Measurements from ENCODE around the gene ARHGAP26. TPM values are rescaled to one million over a fixed set of nuclear protein-coding genes. Genes with fewer than 3 reads are reported as not detected.
"Not testable (repeated sequence)": the region's sequence is repeated elsewhere in the genome, so short reads cannot be mapped to it uniquely, and the experiment has no call there.

ARHGAP26 gene
- total RNA-seq, 1 experiment from 2014 or later = 5.9 TPM

DNA sequence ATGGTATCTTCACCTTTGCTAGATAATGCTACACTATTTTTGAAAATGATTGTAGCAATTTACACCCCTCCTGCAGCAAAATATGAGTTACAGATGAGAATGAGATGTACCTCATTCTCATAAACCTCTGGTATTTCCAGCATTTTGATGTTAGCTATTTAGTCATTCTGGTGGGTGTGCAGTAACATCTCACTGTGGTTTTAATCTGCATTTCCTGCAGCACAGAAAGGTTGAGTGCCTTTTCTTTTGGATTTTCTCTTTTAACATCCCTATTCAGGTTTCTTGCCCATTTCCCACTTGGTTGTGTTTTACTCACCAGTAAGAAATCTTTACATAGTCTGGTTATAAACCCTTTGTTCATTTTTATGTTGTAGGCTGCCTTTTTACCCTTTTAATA lies 427.1 kb downstream of the ARHGAP26 start:
- H3K4me3 ChIP-seq (ENCODE audit: insufficient read depth, low read depth, low read length) = no peak overlapping the region
- no peaks in the 10 kb centered on the region for H3K27me3 ChIP-seq (ENCODE audit: control insufficient read depth, insufficient read depth, low read length)
- H3K36me3 ChIP-seq (replicated peaks; ENCODE audit: control insufficient read depth, insufficient read depth, low read length) = no peaks in the 10 kb centered on the region
- DNase-seq = no peak

DNA sequence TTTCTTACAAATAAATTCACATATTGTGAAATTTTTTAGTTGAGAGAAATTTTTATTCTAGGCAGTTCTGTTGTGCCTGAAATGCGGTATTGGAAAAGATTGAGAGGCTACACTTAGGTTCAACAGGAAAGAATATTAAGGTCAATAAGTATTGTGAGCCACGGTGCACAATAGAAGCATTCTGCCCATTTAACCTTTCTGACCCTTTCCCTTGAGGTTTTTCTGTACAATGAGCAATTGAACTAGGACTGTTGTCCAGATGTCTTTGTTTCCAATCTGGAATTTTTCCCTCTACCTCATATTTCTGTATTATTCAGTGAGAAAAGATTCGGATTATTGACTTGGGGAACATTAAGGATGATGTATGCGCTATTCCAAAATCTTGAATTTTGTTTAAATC lies 428.2 kb downstream of the ARHGAP26 start:
- no peak for DNase-seq
- no peak overlapping the region for H3K4me3 ChIP-seq (ENCODE audit: insufficient read depth, low read depth, low read length)

DNA sequence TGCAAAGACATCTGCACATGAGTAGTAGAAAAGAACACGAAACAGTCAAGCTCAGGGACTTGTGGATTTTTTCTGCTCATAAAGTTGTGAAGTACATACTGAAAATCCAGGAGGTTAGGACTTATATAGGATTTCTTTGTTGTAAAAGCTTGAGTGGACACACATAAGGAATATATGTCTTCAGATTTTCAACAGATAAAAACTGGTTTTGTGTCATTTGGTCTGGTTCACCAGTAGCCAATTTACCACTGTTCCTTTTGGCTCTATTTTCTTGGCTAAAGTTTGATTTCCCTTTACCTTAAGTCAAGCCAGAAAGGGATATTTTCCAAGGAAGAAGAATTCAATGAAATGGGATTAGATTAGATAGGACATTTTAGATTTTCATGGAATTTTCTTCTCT lies 429.0 kb downstream of the ARHGAP26 start:
- DNase-seq = no peak
- H3K36me3 ChIP-seq (replicated peaks; ENCODE audit: control insufficient read depth, insufficient read depth, low read length) = no peaks in the 10 kb centered on the region

More for the DNA sequence above, 428.2 kb downstream of the ARHGAP26 start:
- no peaks in the 10 kb centered on the region for H3K36me3 ChIP-seq (replicated peaks; ENCODE audit: control insufficient read depth, insufficient read depth, low read length)
- no peaks in the 10 kb centered on the region for H3K27me3 ChIP-seq (ENCODE audit: control insufficient read depth, insufficient read depth, low read length)

DNA sequence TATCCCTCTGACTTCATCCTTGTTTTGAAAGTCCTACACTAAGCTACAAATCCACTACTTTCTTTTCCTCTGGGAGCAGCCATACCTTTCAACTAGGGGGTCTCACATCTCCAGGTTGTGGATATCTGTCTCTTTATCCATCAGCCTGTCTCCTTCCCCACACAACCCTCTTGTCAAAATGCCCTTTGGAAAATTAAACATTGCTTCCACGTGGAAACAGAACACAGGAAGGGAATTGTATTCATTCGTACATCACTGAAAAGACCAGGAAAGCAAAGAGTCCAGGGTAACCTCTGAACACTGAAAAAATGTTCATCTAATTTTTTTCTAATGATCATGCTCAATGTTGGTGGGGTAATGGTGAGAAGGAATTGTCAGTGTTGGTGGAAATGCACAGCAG lies 429.7 kb downstream of the ARHGAP26 start:
- no peak for DNase-seq
- no peak overlapping the region for H3K4me3 ChIP-seq (ENCODE audit: insufficient read depth, low read depth, low read length)
- H3K27me3 ChIP-seq (ENCODE audit: control insufficient read depth, insufficient read depth, low read length) = no peaks in the 10 kb centered on the region
- no peaks in the 10 kb centered on the region for H3K36me3 ChIP-seq (replicated peaks; ENCODE audit: control insufficient read depth, insufficient read depth, low read length)

More for the DNA sequence above, 429.0 kb downstream of the ARHGAP26 start:
- no peak overlapping the region for H3K4me3 ChIP-seq (ENCODE audit: insufficient read depth, low read depth, low read length)
- H3K27me3 ChIP-seq (ENCODE audit: control insufficient read depth, insufficient read depth, low read length) = no peaks in the 10 kb centered on the region

DNA sequence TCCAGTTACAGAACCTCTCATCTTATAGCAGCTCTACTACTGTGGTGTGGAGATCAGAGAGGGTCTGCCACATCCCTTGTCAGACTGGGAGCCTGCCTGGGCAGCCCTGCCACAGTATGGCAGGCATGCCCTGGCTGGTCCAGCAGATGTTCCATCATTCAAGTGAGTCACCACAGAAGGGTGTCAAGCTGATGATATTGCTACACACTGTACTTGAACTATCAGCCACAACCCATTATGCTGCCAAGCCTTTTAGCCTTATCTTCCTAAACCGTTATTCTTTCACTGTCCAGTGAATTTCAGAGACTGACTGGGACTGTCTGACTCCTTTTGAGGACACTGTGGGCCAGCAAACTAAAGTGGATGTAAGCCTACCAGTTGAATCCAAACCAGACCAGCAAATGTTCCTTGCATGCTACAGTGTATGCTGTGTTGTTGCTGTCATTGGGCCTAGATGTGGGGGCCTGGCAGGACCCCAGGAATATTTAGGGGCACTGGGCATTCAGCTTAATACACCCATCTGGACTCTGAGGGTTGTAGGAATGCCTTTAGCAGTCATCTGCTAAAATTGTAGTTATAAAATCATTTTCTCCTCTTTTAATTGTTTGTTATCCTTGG lies 430.7 kb downstream of the ARHGAP26 start:
- Histone ChIP-seq H3K27me3 (ENCODE audit: control insufficient read depth, insufficient read depth, low read length) (no peaks in the 10 kb centered on the region), H3K36me3 (replicated peaks; ENCODE audit: control insufficient read depth, insufficient read depth, low read length) (no peaks in the 10 kb centered on the region), H3K4me3 (ENCODE audit: insufficient read depth, low read depth, low read length) (no peak overlapping the region)
- no peak for DNase-seq

DNA sequence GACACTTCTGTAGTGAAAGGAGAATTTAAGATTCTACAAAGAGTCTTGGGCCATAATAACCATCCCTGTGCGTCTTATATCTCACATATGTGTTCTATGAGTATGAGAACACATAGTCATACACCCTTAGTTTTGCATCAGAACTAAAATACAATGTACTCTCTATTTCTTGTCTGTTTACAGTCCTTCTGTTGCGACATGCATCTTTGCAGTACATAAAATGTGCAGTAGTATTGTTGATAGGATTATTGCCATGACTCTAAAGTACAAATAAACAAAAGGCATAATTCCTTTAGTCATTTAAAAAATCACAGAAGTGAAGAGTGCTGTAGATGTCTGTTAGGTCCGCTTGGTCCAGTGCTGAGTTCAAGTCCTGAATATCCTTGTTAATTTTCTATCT lies 431.4 kb downstream of the ARHGAP26 start:
- H3K27me3 ChIP-seq (ENCODE audit: control insufficient read depth, insufficient read depth, low read length) = no peaks in the 10 kb centered on the region
- H3K4me3 ChIP-seq (ENCODE audit: insufficient read depth, low read depth, low read length) = no peak overlapping the region
- DNase-seq = no peak
- H3K36me3 ChIP-seq (replicated peaks; ENCODE audit: control insufficient read depth, insufficient read depth, low read length) = no peaks in the 10 kb centered on the region

DNA sequence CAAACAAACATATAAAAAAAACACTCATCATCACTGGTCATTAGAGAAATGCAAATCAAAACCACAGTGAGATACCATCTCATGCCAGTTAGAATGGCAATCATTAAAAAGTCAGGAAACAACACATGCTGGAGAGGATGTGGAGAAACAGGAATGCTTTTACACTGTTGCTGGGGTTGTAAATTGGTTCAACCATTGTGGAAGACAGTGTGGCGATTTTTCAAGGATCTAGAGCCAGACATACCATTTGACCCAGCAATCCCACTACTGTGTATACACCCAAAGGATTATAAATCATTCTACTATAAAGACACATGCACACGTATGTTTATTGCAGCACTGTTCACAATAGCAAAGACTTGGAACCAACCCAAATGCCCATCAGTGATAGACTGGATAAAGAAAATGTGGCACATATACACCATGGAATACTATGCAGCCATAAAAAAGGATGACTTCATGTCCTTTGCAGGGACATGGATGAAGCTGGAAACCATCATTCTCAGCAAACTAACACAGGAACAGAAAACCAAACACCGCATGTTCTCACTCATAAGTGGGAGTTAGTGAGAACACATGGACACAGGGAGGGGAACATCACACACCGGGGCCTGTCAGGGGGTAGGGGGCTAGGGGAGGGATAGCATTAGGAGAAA lies 433.3 kb downstream of the ARHGAP26 start:
- H3K27me3 ChIP-seq (ENCODE audit: control insufficient read depth, insufficient read depth, low read length); H3K36me3 ChIP-seq (replicated peaks; ENCODE audit: control insufficient read depth, insufficient read depth, low read length); DNase-seq; H3K4me3 ChIP-seq (ENCODE audit: insufficient read depth, low read depth, low read length): not testable (repeated sequence)

DNA sequence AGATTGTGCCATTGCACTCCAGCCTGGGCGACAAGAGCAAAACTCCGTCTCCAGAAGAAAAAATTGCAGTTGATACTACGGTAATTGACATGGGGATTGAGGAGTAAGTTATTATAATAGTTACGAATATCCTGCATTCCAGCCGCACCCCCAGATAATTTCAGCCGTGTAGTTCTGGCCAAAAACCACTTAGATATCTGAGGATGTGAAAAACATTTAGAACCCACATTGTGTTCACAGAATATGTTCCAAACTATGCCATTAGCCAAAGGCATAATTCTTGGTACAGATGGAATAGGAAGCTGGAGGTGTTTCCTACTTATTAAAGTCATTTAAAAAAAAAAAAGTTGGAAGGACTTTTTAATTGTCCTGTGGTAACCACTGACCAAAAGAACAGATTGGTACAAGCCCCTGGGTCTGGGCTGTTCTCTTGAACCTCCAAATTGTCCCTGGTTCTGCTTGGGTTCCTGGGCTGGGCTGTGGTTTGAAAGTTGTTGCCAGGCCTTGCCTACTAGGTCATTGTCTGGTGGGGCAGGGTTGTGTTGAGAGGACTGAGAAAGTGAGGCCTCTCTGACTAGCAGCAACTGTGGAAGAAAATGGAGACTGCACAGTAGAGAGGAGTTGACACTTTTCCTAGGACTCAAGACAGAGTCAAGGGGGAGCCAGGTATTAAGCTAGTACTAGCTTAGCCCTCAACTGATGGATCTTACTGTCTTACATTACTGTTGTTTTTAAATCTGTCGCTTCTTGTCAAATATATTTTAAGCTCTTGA lies 434.5 kb downstream of the ARHGAP26 start:
- Histone ChIP-seq H3K36me3 (replicated peaks; ENCODE audit: control insufficient read depth, insufficient read depth, low read length) (no peaks in the 10 kb centered on the region), H3K4me3 (ENCODE audit: insufficient read depth, low read depth, low read length) (no peak overlapping the region), H3K27me3 (ENCODE audit: control insufficient read depth, insufficient read depth, low read length) (no peaks in the 10 kb centered on the region)
- DNase-seq = no peak

DNA sequence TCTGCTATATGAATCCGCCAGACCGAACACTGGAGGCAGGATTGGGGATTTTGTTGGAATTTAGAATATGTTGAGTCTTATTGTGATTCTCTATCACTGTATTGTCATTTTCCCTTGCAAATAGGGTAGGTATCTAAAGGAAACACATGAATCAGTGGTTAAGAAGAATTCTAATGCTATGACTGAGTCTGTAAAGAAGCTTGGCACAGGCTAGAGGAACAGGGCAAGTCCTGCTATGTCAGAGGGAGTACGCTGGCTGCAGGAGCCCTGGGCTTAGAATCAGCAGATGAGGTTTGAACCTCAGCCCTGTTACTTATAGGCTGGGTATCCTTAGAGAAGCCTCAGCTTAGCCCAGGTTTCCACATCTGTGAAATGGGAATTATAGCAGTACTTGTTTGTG lies 435.2 kb downstream of the ARHGAP26 start:
- no peak for DNase-seq
- no peaks in the 10 kb centered on the region for H3K36me3 ChIP-seq (replicated peaks; ENCODE audit: control insufficient read depth, insufficient read depth, low read length)
- no peaks in the 10 kb centered on the region for H3K27me3 ChIP-seq (ENCODE audit: control insufficient read depth, insufficient read depth, low read length)
- H3K4me3 ChIP-seq (ENCODE audit: insufficient read depth, low read depth, low read length) = no peak overlapping the region

DNA sequence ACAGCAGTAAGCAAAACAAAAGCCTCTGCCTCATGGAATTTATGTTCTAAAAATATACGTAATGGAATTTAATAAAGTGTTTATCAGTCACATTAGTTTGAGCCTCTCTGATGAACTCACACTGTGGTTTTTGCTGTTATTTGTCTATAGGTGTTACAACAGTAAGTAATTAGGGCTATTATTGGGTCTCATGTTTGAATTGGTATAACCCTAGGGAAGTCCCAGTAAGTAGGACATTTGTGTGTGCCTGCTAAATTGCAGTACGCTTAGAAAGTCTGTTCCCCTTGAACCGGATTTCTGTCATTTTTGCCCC lies 435.7 kb downstream of the ARHGAP26 start:
- no peaks in the 10 kb centered on the region for H3K36me3 ChIP-seq (replicated peaks; ENCODE audit: control insufficient read depth, insufficient read depth, low read length)
- DNase-seq = no peak
- no peaks in the 10 kb centered on the region for H3K27me3 ChIP-seq (ENCODE audit: control insufficient read depth, insufficient read depth, low read length)
- no peak overlapping the region for H3K4me3 ChIP-seq (ENCODE audit: insufficient read depth, low read depth, low read length)

DNA sequence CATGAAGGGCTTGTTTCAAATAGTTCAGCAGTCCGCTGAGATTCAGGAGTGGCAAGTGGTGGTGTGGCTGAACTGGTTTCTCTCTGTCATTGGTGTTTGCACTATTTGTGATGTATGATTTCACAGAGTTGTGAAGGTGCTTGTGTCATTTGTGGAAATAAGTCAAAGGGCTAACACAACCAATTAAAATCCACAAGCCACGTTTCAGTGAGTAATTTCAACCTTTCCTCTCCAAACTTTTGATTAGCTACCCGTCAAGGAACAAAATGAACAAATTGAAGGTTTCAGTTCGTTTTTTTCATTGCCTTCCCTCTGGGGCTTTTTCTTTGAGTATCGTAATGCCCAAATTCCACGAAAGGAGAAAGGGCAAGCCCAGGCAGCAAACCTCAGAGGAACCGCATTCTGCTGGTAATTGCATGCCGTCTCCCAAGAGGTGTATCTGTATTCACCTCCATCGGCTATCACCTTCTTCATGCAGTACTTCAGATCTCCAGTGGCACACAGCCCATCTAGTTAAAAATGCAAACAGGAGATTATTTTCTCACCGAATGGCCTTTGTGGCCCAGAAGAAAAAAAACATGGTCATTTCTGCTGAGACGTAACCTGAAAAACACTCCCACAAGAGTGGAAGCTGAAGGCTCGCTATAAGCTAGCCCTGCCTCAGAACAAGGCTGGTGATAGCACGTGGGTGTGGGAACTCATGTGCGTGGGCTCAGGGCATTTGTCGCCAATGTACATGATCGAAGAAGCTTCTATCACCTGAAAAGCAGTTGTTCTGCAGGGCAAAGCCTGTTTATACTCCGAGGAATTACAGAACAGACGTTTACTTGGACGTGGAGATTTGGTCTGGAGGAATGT lies 436.2 kb downstream of the ARHGAP26 start:
- Histone ChIP-seq H3K27me3 (ENCODE audit: control insufficient read depth, insufficient read depth, low read length) (no peaks in the 10 kb centered on the region), H3K4me3 (ENCODE audit: insufficient read depth, low read depth, low read length) (no peak overlapping the region), H3K36me3 (replicated peaks; ENCODE audit: control insufficient read depth, insufficient read depth, low read length) (no peaks in the 10 kb centered on the region)
- DNase-seq = no peak

DNA sequence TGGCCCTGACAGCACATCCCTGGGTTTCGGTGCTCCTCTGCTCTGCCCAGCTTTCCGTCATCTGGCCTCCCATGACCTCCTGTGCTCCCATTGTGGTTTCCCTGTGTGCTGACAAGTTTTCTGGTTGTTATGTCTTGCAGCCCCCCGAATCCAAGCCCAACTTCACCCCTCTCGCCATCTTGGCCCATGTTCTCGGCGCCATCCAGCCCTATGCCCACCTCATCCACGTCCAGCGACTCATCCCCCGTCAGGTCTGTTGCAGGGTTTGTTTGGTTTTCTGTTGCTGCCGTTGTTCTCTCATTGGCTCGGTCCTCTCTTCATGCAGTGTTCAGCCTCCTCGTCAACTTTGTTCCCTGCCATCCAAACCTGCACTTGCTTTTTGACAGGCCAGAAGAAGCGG lies 436.9 kb downstream of the ARHGAP26 start:
- H3K4me3 ChIP-seq (ENCODE audit: insufficient read depth, low read depth, low read length) = no peak overlapping the region
- no peaks in the 10 kb centered on the region for H3K27me3 ChIP-seq (ENCODE audit: control insufficient read depth, insufficient read depth, low read length)
- H3K36me3 ChIP-seq (replicated peaks; ENCODE audit: control insufficient read depth, insufficient read depth, low read length) = no peaks in the 10 kb centered on the region
- DNase-seq = no peak

DNA sequence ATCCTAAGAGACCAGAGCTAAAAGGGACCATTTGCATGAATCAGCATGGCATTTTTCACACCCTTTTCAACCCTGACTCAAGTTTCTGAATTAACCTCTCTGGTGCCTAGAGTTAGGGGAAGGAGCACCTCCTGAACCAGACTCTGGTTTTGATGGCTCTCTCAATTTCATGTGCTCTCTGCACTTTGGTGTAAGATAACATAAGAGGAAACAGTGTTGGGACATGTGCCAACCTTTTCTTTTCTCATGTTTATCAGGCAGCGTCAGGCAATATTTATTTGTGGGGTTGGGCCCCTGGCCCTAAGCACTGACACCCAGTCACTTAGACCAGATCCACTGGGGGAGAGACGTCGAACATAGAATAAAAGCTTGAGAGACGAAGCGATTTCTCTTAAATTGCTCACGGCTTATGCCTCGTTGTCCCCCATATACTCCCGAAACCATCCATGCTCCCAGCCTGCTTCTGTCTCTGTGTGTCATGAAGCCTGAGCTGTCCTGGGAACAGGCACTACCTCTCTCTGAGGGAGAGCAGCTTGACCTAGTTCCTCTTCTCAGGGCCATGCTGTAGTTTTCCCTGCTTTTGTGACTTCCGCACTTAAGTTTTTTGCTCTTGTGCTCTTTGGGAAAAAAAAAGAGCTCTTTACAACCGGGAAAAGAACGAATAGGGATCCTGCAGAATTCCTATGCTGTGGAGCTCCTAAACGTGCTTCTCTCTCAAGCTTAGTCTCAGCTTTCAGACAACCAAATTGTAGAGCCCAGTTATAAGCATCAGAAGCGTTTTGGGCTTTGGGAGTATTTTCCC lies 437.6 kb downstream of the ARHGAP26 start:
- H3K36me3 ChIP-seq (replicated peaks; ENCODE audit: control insufficient read depth, insufficient read depth, low read length) = no peaks in the 10 kb centered on the region
- no peaks in the 10 kb centered on the region for H3K27me3 ChIP-seq (ENCODE audit: control insufficient read depth, insufficient read depth, low read length)
- no peak for DNase-seq
- no peak overlapping the region for H3K4me3 ChIP-seq (ENCODE audit: insufficient read depth, low read depth, low read length)

DNA sequence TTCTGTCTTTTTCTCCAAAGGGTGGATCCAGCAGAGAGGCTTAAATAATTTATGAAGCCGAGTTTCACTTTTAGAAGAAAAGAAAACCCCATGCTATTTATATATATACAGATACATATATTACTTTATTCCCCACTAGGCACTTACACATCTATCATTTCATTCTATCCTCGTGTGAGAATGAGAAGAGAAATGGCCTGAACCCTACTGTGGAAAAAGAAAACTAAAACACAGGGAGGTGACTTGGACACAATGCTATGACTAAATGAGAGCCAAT lies 438.1 kb downstream of the ARHGAP26 start:
- H3K27me3 ChIP-seq (ENCODE audit: control insufficient read depth, insufficient read depth, low read length) = no peaks in the 10 kb centered on the region
- H3K4me3 ChIP-seq (ENCODE audit: insufficient read depth, low read depth, low read length) = no peak overlapping the region
- no peaks in the 10 kb centered on the region for H3K36me3 ChIP-seq (replicated peaks; ENCODE audit: control insufficient read depth, insufficient read depth, low read length)
- no peak for DNase-seq

Measured in H7 (cell line).